ENCODE results near the gene NUAK2. TPM values are rescaled to one million over a fixed set of nuclear protein-coding genes. Genes with fewer than 3 reads are reported as not detected.

The NUAK2 gene
- total RNA-seq, 1 donor from 2014 or later: 49.6 TPM

GRCh38 chr1:205360891-205361290 lies 39.3 kb upstream of the NUAK2 start:
- Histone ChIP-seq H3K27ac (no peak overlapping the region), H3K27me3 (no peaks in the 10 kb centered on the region), H3K36me3 (no peaks in the 10 kb centered on the region), H3K9me3 (no peaks in the 10 kb centered on the region), H3K4me3 (no peak overlapping the region), H3K4me1 (peaks cover 9% of the 10 kb centered on the region)
- DNase-seq (ENCODE audit: extremely low spot score in 2 of 2): no peak
- TF ChIP-seq POLR2AphosphoS5 (IDR thresholded peaks at IDR 0.05; ENCODE audit: insufficient read depth in 1 of 2, low read depth in 1 of 2) (no peak), CTCF (IDR thresholded peaks at IDR 0.05) (no peak), POLR2A (IDR thresholded peaks at IDR 0.05) (no peak)
- intact Hi-C loops (cut with DNase I): no loop called here

- H3K4me1 ChIP-seq: peaks cover 9% of the 10 kb centered on the region
- H3K27me3 ChIP-seq: no peaks in the 10 kb centered on the region
- H3K9me3 ChIP-seq: no peaks in the 10 kb centered on the region
- H3K36me3 ChIP-seq: no peaks in the 10 kb centered on the region
- H3K4me3 ChIP-seq: no peak overlapping the region
- H3K27ac ChIP-seq: no peak overlapping the region
- no peak for DNase-seq (ENCODE audit: extremely low spot score in 2 of 2)
- intact Hi-C loops (cut with DNase I): loop anchor here (5.0 kb wide), 1 partner anchor 127 kb away; no protein-coding TSS in a partner anchor
- TF ChIP-seq POLR2A (IDR thresholded peaks at IDR 0.05) (no peak), CTCF (IDR thresholded peaks at IDR 0.05) (no peak), POLR2AphosphoS5 (IDR thresholded peaks at IDR 0.05; ENCODE audit: insufficient read depth in 1 of 2, low read depth in 1 of 2) (no peak)
Observed at GRCh38 chr1:205359771-205360565, 38.4 kb upstream of the NUAK2 start.

- no peaks in the 10 kb centered on the region for H3K27me3 ChIP-seq
- no peak overlapping the region for H3K4me3 ChIP-seq
- H3K36me3 ChIP-seq: no peaks in the 10 kb centered on the region
- DNase-seq (ENCODE audit: extremely low spot score in 2 of 2): no peak
- H3K4me1 ChIP-seq: peaks cover 9% of the 10 kb centered on the region
- intact Hi-C loops (cut with DNase I): loop anchor here (5.0 kb wide), 1 partner anchor 129 kb away; no protein-coding TSS in a partner anchor
- no peaks in the 10 kb centered on the region for H3K9me3 ChIP-seq
- TF ChIP-seq POLR2A (IDR thresholded peaks at IDR 0.05) (no peak), POLR2AphosphoS5 (IDR thresholded peaks at IDR 0.05; ENCODE audit: insufficient read depth in 1 of 2, low read depth in 1 of 2) (no peak), CTCF (IDR thresholded peaks at IDR 0.05) (no peak)
- H3K27ac ChIP-seq: no peak overlapping the region
Observed at GRCh38 chr1:205358579-205358978, 37.0 kb upstream of the NUAK2 start.

- TF ChIP-seq POLR2A (IDR thresholded peaks at IDR 0.05) (no peak), POLR2AphosphoS5 (IDR thresholded peaks at IDR 0.05; ENCODE audit: insufficient read depth in 1 of 2, low read depth in 1 of 2) (no peak), CTCF (IDR thresholded peaks at IDR 0.05) (no peak)
- intact Hi-C loops (cut with DNase I): loop anchor here (5.0 kb wide), 1 partner anchor 130 kb away; no protein-coding TSS in a partner anchor
- H3K27ac ChIP-seq: no peak overlapping the region
Observed at GRCh38 chr1:205357567-205357966, 36.0 kb upstream of the NUAK2 start.

More at GRCh38 chr1:205357567-205357966, 36.0 kb upstream of the NUAK2 start:
- H3K4me1 ChIP-seq: peaks cover 9% of the 10 kb centered on the region
- no peak for DNase-seq (ENCODE audit: extremely low spot score in 2 of 2)
- H3K9me3 ChIP-seq: no peaks in the 10 kb centered on the region
- H3K36me3 ChIP-seq: no peaks in the 10 kb centered on the region
- no peaks in the 10 kb centered on the region for H3K27me3 ChIP-seq
- no peak overlapping the region for H3K4me3 ChIP-seq
